Pancreas (tissue), 10 donors: ENCODE data around the gene TBX10. TPM values are rescaled to one million over a fixed set of nuclear protein-coding genes. Genes with fewer than 3 reads are reported as not detected.
"Not testable (repeated sequence)": the region's sequence is repeated elsewhere in the genome, so short reads cannot be mapped to it uniquely, and the experiment has no call there.

Experiments used
- ATAC-seq, 4 donors: fragments of 200-7000 bp; cut with Tn5 transposase; one replicate each; pipeline versions ENCODE4 v1.8.0 to v1.9.1; 2020; ENCODE audit warnings: mild to moderate bottlenecking in 4 of 4, moderate library complexity in 4 of 4
- DNase-seq, 6 donors: peaks; one replicate each; pipeline ENCODE4 v3.0.0-alpha.2; 2020
- FAIRE-seq: peaks from 2 replicates; lab custom pipeline; 2012; peaks lifted over from hg19 to GRCh38; lab: Jason Lieb, UNC
- H3K27ac ChIP-seq, 4 donors: fragments of 200-600 bp; sonication (generic); 1 replicate in 3 of 4; 2 replicates in 1 of 4; pipeline versions ENCODE4 v1.5.0 to v1.8.0; 2020
- H3K27me3 ChIP-seq, 4 donors: fragments of 200-600 bp; one replicate each; pipeline ENCODE4 v1.8.0; 2021
- H3K36me3 ChIP-seq, 3 donors: fragments of 200-600 bp; sonication (generic) in 1 of 3; one replicate each; pipeline versions ENCODE4 v1.5.0 to v1.8.0; 2020 to 2021
- H3K4me1 ChIP-seq, 3 donors: fragments of 200-600 bp; one replicate each; pipeline ENCODE4 v1.8.0; 2021
- H3K4me3 ChIP-seq, 4 donors: fragments of 200-600 bp; sonication (generic) in 2 of 4; one replicate each; pipeline versions ENCODE4 v1.5.0 to v1.8.0; 2020 to 2021
- H3K9me3 ChIP-seq, 4 donors: fragments of 200-600 bp; one replicate each; pipeline ENCODE4 v1.8.0; 2021
- CTCF ChIP-seq, 4 donors: fragments of 200-600 bp; sonication (generic) in 3 of 4; IDR thresholded peaks; one replicate each; pipeline versions ENCODE4 v1.5.0 to v1.8.0; 2021; ENCODE audit warnings: antibody characterized with exemption in 4 of 4
- whole genome bisulfite sequencing, 2 donors: extraction: QIAGEN DNeasy Blood & Tissue Kit; methylation state at CpG; one replicate each; pipeline ENCODE4 v1.1.7; 2013; 5-methylcytosine and 5-hydroxymethylcytosine counted together
- intact Hi-C, 3 donors: fragments of 100-400 bp; cut with DNase I; formaldehyde crosslinking; loops; one replicate each; pipeline versions ENCODE4 v1.11.1 to v1.14.2; 2022
- polyA plus RNA-seq, 2 donors: library from polyadenylated mRNA; stranded (reverse); fragments of 200-250 nt; gene quantifications; one replicate each; pipeline ENCODE4 v1.2.3, GENCODE V29; 2013
- total RNA-seq, 6 donors: library from RNA; stranded (reverse); fragmentation: NEBNext Ultra II Directional in 4 of 6; extraction: Animal tissue kit (Norgen Biotek cat#: 25700) in 4 of 6; gene quantifications; one replicate each; pipeline versions ENCODE4 v1.2.1 to v1.2.4, GENCODE V29; 2021 to 2023
- donor health status: healthy with polysubstance abuse.
- donor health status: DM: no; HTN: no; CAD: no; lungs with moderate emphysema.
- donor health status: DM: no; HTN: no; CAD: no.
- donor health status: control.
- donor health status: control.
- donor health status: Bipolar disorder and iron deficiency.
- donor health status: DM: yes; HTN: yes; CAD: no.
- donor health status: DM: no; HTN: no; CAD: no.
- donor health status: DM: no; HTN: no; CAD: no.
- donor health status: DM: yes; HTN: yes; CAD: no.

The TBX10 gene
- total and polyA plus RNA-seq, 8 donors = 0.09 to 0.37 (median 0.26) TPM; not detected in 4

GRCh38 chr11:67627812-67628624, 11.5 kb downstream of the TBX10 start:
- Histone ChIP-seq H3K4me1 (peaks cover 11 to 23% (median 21%) of the 10 kb centered on the region in 3 donors), H3K4me3 (no peak overlapping the region), H3K27ac (no peak overlapping the region), H3K27me3 (no peaks in the 10 kb centered on the region), H3K36me3 (no peaks in the 10 kb centered on the region), H3K9me3 (no peaks in the 10 kb centered on the region)
- no peak for ATAC-seq
- WGBS, 2 donors = 86 to 89% methylated on average over 14 to 15 of the region's 15 CpGs
- DNase-seq = peak in 5 of 6 donors; percentile 8 to 75 (median 45)
- intact Hi-C loops = loop anchor here in 1 of 3 donors (5.0 kb wide), 1 partner anchor 34 kb away; no protein-coding TSS in a partner anchor
- no peak for FAIRE-seq
- no peak for TF ChIP-seq CTCF (IDR thresholded peaks at IDR 0.05)

- Histone ChIP-seq H3K27me3 (no peaks in the 10 kb centered on the region), H3K9me3 (no peaks in the 10 kb centered on the region), H3K36me3 (no peaks in the 10 kb centered on the region), H3K27ac (no peak overlapping the region), H3K4me3 (no peak overlapping the region), H3K4me1 (peaks cover 10 to 18% (median 17%) of the 10 kb centered on the region in 3 donors)
- no peak for TF ChIP-seq CTCF (IDR thresholded peaks at IDR 0.05)
- ATAC-seq = no peak
- WGBS, 2 donors = 94 to 99% methylated on average over 6 of the region's 6 CpGs
- intact Hi-C loops = loop anchor here in 1 of 3 donors (5.0 kb wide), 1 partner anchor 35 kb away; no protein-coding TSS in a partner anchor
- peak in 1 of 6 donors; percentile 62 for DNase-seq
- no peak for FAIRE-seq
Observed at GRCh38 chr11:67627441-67627811, 12.1 kb downstream of the TBX10 start.

GRCh38 chr11:67626970-67627369, 12.6 kb downstream of the TBX10 start:
- intact Hi-C loops = loop anchor here in 1 of 3 donors (5.0 kb wide), 1 partner anchor 35 kb away; no protein-coding TSS in a partner anchor
- Histone ChIP-seq H3K36me3 (no peaks in the 10 kb centered on the region), H3K4me3 (no peak overlapping the region), H3K4me1 (peaks cover 6 to 14% (median 13%) of the 10 kb centered on the region in 3 donors), H3K9me3 (no peaks in the 10 kb centered on the region), H3K27me3 (no peaks in the 10 kb centered on the region), H3K27ac (no peak overlapping the region)
- TF ChIP-seq CTCF (IDR thresholded peaks at IDR 0.05) = no peak
- no peak for FAIRE-seq
- DNase-seq = peak in 1 of 6 donors; percentile 44
- ATAC-seq = no peak
- 95 to 96% methylated on average over 10 of the region's 10 CpGs for WGBS, 2 donors

- not testable (repeated sequence) for ATAC-seq, H3K4me3 ChIP-seq, H3K27me3 ChIP-seq, DNase-seq, H3K27ac ChIP-seq, H3K9me3 ChIP-seq, H3K4me1 ChIP-seq, H3K36me3 ChIP-seq, FAIRE-seq
- 87% methylated on average over 10 of the region's 10 CpGs for WGBS, 2 donors
- intact Hi-C loops = loop anchor here in 1 of 3 donors (5.0 kb wide), 1 partner anchor 36 kb away; no protein-coding TSS in a partner anchor
Observed at GRCh38 chr11:67626131-67626833, 13.3 kb downstream of the TBX10 start.

- DNase-seq, intact Hi-C loops, H3K4me3 ChIP-seq, H3K9me3 ChIP-seq, FAIRE-seq, H3K27ac ChIP-seq, H3K36me3 ChIP-seq, H3K27me3 ChIP-seq, ATAC-seq, H3K4me1 ChIP-seq: not testable (repeated sequence)
- WGBS, 2 donors = 91 to 92% methylated on average over 1 of the region's 1 CpG
Observed at GRCh38 chr11:67623795-67624194, 15.8 kb downstream of the TBX10 start.

GRCh38 chr11:67622905-67623304, 16.7 kb downstream of the TBX10 start:
- FAIRE-seq, H3K36me3 ChIP-seq, H3K4me1 ChIP-seq, H3K4me3 ChIP-seq, ATAC-seq, H3K27ac ChIP-seq, intact Hi-C loops, H3K27me3 ChIP-seq, H3K9me3 ChIP-seq, DNase-seq: not testable (repeated sequence)
- WGBS, 2 donors = 52 to 61% methylated on average over 4 to 7 of the region's 7 CpGs

GRCh38 chr11:67621928-67622327, 17.6 kb downstream of the TBX10 start:
- H3K27me3 ChIP-seq, H3K4me1 ChIP-seq, DNase-seq, intact Hi-C loops, H3K27ac ChIP-seq, ATAC-seq, H3K36me3 ChIP-seq, H3K4me3 ChIP-seq, FAIRE-seq, H3K9me3 ChIP-seq: not testable (repeated sequence)
- WGBS, 2 donors = 64 to 69% methylated on average over 3 of the region's 3 CpGs

GRCh38 chr11:67620621-67621020, 18.9 kb downstream of the TBX10 start:
- H3K27ac ChIP-seq, FAIRE-seq, H3K4me1 ChIP-seq, intact Hi-C loops, H3K9me3 ChIP-seq, H3K36me3 ChIP-seq, ATAC-seq, H3K4me3 ChIP-seq, DNase-seq, H3K27me3 ChIP-seq: not testable (repeated sequence)
- WGBS, 2 donors = 81 to 86% methylated on average over 12 to 13 of the region's 13 CpGs
